ENCODE data around the gene ROR1.

DNA sequence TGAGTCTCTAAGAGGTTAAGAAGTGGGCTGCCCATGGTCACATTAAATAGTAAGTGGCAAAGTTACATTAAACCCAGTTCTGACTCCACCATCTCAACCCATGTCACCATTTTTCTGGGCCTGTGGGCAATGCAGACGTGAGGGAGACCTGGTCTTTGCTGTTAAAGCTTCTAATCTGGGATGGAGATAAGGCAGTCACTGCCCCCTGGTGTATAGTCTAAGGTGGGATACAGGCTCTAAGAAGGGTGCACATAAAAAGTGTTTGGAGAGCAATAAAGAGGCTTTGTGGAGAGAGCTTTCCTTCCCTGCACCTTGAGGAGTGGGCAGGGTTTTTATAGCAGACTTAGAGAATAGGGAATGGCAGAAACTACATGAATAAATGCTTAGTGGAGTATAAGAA, 141.3 kb downstream of the ROR1 start:
- TF ChIP-seq, protein P1, sequence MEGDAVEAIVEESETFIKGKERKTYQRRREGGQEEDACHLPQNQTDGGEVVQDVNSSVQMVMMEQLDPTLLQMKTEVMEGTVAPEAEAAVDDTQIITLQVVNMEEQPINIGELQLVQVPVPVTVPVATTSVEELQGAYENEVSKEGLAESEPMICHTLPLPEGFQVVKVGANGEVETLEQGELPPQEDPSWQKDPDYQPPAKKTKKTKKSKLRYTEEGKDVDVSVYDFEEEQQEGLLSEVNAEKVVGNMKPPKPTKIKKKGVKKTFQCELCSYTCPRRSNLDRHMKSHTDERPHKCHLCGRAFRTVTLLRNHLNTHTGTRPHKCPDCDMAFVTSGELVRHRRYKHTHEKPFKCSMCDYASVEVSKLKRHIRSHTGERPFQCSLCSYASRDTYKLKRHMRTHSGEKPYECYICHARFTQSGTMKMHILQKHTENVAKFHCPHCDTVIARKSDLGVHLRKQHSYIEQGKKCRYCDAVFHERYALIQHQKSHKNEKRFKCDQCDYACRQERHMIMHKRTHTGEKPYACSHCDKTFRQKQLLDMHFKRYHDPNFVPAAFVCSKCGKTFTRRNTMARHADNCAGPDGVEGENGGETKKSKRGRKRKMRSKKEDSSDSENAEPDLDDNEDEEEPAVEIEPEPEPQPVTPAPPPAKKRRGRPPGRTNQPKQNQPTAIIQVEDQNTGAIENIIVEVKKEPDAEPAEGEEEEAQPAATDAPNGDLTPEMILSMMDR (IDR thresholded peaks at IDR 0.05; ENCODE audit: low read depth, low read length): no peak
- no peak for TF ChIP-seq POLR2A (IDR thresholded peaks at IDR 0.05; ENCODE audit: extremely low read depth, insufficient read length)
- TF ChIP-seq MYC (IDR thresholded peaks at IDR 0.05; ENCODE audit: low read depth, low read length): no peak
- TF ChIP-seq, protein P2, sequence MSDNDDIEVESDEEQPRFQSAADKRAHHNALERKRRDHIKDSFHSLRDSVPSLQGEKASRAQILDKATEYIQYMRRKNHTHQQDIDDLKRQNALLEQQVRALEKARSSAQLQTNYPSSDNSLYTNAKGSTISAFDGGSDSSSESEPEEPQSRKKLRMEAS (IDR thresholded peaks at IDR 0.05; ENCODE audit: low read depth, low read length): no peak
